Measurements from ENCODE around the gene ZSWIM4. TPM values are rescaled to one million over a fixed set of nuclear protein-coding genes. Genes with fewer than 3 reads are reported as not detected.

Gene ZSWIM4
- polyA plus RNA-seq, 3 donors, result 0.19 to 1.1 (median 0.23) TPM

- peaks cover 0 to 4% (median 0%) of the 10 kb centered on the region in 3 donors for H3K27me3 Mint-ChIP-seq (ENCODE audit: low read depth in 3 of 3)
- no peak overlapping the region for H3K4me3 ChIP-seq (replicated peaks in 1 of 3; ENCODE audit: low read depth in 2 of 3, low read length in 3 of 3)
- H3K9me3 Mint-ChIP-seq, result peaks cover 0 to 3% (median 0%) of the 10 kb centered on the region in 7 donors
- peaks cover 5% of the 10 kb centered on the region for H3K4me1 Mint-ChIP-seq
- H3K36me3 ChIP-seq (replicated peaks in 1 of 2; ENCODE audit: control insufficient read depth in 1 of 2, insufficient read depth in 2 of 2, low read length in 2 of 2), result peaks cover 71 to 88% of the 10 kb centered on the region in 2 donors
- H3K4me2 ChIP-seq (replicated peaks; ENCODE audit: extremely low read depth, low read length, poor library complexity, severe bottlenecking), result no peak overlapping the region
- no peaks in the 10 kb centered on the region for H3K27me3 ChIP-seq (ENCODE audit: control insufficient read depth in 2 of 2, insufficient read depth in 2 of 2, low read length in 2 of 2)
- H4K20me1 ChIP-seq (ENCODE audit: insufficient read depth, low read length), result peaks cover 4% of the 10 kb centered on the region
- no peak overlapping the region for H2AFZ ChIP-seq (ENCODE audit: insufficient read depth, low read depth, low read length, poor library complexity, severe bottlenecking)
- no peak for DNase-seq
- H3K9ac ChIP-seq (ENCODE audit: insufficient read depth, low read length, poor library complexity, severe bottlenecking), result no peak overlapping the region
- peak overlapping the region in 1 of 7 donors; percentile 78 for H3K27ac Mint-ChIP-seq
- H3K4me3 Mint-ChIP-seq, result no peak overlapping the region
- H3K79me2 ChIP-seq (ENCODE audit: insufficient read depth, low read length), result no peaks in the 10 kb centered on the region
- intact Hi-C loops (cut with micrococcal nuclease), result no loop called here
- TF ChIP-seq, protein P1, sequence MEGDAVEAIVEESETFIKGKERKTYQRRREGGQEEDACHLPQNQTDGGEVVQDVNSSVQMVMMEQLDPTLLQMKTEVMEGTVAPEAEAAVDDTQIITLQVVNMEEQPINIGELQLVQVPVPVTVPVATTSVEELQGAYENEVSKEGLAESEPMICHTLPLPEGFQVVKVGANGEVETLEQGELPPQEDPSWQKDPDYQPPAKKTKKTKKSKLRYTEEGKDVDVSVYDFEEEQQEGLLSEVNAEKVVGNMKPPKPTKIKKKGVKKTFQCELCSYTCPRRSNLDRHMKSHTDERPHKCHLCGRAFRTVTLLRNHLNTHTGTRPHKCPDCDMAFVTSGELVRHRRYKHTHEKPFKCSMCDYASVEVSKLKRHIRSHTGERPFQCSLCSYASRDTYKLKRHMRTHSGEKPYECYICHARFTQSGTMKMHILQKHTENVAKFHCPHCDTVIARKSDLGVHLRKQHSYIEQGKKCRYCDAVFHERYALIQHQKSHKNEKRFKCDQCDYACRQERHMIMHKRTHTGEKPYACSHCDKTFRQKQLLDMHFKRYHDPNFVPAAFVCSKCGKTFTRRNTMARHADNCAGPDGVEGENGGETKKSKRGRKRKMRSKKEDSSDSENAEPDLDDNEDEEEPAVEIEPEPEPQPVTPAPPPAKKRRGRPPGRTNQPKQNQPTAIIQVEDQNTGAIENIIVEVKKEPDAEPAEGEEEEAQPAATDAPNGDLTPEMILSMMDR (IDR thresholded peaks at IDR 0.05), result no peak
- H3K4me1 ChIP-seq (ENCODE audit: control insufficient read depth in 1 of 2, insufficient read depth in 2 of 2, low read length in 2 of 2), result no peaks in the 10 kb centered on the region
- H3K27ac ChIP-seq (ENCODE audit: low read depth in 1 of 2, low read length in 2 of 2), result no peak overlapping the region
- no peaks in the 10 kb centered on the region for H3K9me3 ChIP-seq (replicated peaks in 1 of 2; ENCODE audit: control insufficient read depth in 1 of 2, insufficient read depth in 1 of 2, low read length in 2 of 2)
- peaks cover 60 to 99% of the 10 kb centered on the region in 2 donors for H3K36me3 Mint-ChIP-seq
- 99% methylated on average over 9 of the region's 9 CpGs for WGBS (ENCODE audit: insufficient coverage)
Measured at GRCh38 chr19:13756210-13756609, 39.0 kb upstream of the ZSWIM4 start.

DNA sequence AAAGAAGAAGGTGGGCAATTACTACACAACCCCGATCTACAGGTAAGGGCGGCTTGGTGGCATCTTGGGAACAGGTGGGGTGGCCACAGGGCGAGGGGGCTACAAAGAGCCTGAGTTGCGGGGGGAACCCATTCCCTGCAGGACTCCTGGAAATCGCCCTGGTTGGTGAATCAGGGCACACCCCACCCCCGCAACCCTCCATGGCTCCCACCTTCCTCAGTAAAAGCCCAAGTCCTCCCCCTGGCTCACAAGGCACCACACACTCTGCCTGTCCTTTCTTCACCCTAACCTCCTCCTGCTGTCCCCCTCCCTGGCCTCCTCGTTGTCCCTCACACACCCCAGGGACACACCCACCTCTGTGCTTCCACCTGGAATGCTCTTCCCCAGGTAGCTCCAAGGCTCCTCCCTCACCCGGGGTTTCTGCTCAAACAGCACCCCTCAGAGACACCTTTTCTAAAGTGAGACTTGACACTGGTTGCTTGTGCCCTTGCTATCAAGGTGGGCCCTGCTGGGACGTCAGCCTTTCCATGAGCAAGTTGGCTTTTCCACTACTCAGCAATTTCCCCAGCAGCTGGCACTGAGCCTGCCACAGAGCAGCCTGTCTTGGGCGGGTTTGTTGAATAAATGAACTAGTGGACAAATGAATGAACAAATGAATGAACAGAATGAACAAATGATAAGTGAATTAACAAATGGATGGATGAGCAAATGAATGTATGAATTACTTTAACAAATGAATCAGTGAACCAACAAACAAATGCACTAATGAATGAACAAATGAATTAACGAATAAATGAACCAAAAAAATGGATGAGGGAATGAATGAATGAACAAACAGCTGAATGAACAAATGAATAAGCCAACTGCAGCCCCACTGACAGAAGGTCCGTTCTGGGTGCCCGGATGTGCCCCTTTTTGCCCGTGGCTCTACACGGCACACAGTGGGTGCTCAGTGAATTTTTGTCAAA is 37.2 kb upstream of the ZSWIM4 start:
- H3K27me3 Mint-ChIP-seq (ENCODE audit: low read depth in 3 of 3), result peaks cover 0 to 2% (median 0%) of the 10 kb centered on the region in 3 donors
- H3K4me2 ChIP-seq (replicated peaks; ENCODE audit: extremely low read depth, low read length, poor library complexity, severe bottlenecking), result no peak overlapping the region
- H3K36me3 ChIP-seq (replicated peaks in 1 of 2; ENCODE audit: control insufficient read depth in 1 of 2, insufficient read depth in 2 of 2, low read length in 2 of 2), result peaks cover 79 to 87% of the 10 kb centered on the region in 2 donors
- no peak overlapping the region for H3K4me3 ChIP-seq (replicated peaks in 1 of 3; ENCODE audit: low read depth in 2 of 3, low read length in 3 of 3)
- no peaks in the 10 kb centered on the region for H3K4me1 ChIP-seq (ENCODE audit: control insufficient read depth in 1 of 2, insufficient read depth in 2 of 2, low read length in 2 of 2)
- H3K36me3 Mint-ChIP-seq, result peaks cover 67 to 97% of the 10 kb centered on the region in 2 donors
- peaks cover 4% of the 10 kb centered on the region for H3K4me1 Mint-ChIP-seq
- no peak overlapping the region for H3K4me3 Mint-ChIP-seq
- intact Hi-C loops (cut with micrococcal nuclease), result no loop called here
- DNase-seq, result no peak
- H3K27ac ChIP-seq (ENCODE audit: low read depth in 1 of 2, low read length in 2 of 2), result no peak overlapping the region
- H3K27ac Mint-ChIP-seq, result peak overlapping the region in 1 of 7 donors; percentile 5
- peaks cover 0 to 2% (median 0%) of the 10 kb centered on the region in 7 donors for H3K9me3 Mint-ChIP-seq
- H2AFZ ChIP-seq (ENCODE audit: insufficient read depth, low read depth, low read length, poor library complexity, severe bottlenecking), result no peak overlapping the region
- no peak overlapping the region for H3K9ac ChIP-seq (ENCODE audit: insufficient read depth, low read length, poor library complexity, severe bottlenecking)
- peaks cover 4% of the 10 kb centered on the region for H4K20me1 ChIP-seq (ENCODE audit: insufficient read depth, low read length)
- no peaks in the 10 kb centered on the region for H3K27me3 ChIP-seq (ENCODE audit: control insufficient read depth in 2 of 2, insufficient read depth in 2 of 2, low read length in 2 of 2)
- no peaks in the 10 kb centered on the region for H3K79me2 ChIP-seq (ENCODE audit: insufficient read depth, low read length)
- 94% methylated on average over 12 of the region's 15 CpGs for WGBS (ENCODE audit: insufficient coverage)
- TF ChIP-seq, protein P1 (IDR thresholded peaks at IDR 0.05), result no peak
- no peaks in the 10 kb centered on the region for H3K9me3 ChIP-seq (replicated peaks in 1 of 2; ENCODE audit: control insufficient read depth in 1 of 2, insufficient read depth in 1 of 2, low read length in 2 of 2)

All from CD14-positive monocyte (primary cell).